ENCODE measurements around the gene VPS39.

The VPS39 gene

GRCh38 chr15:42138968-42139386 is 69.1 kb downstream of the VPS39 start:
- H2AFZ ChIP-seq (ENCODE audit: low read depth, low read length, severe bottlenecking) = no peak overlapping the region

GRCh38 chr15:42138411-42138810 is 69.7 kb downstream of the VPS39 start:
- Histone ChIP-seq H2AFZ (ENCODE audit: low read depth, low read length, severe bottlenecking) (no peak overlapping the region), H3K9me3 (ENCODE audit: insufficient read depth, low read length) (no peaks in the 10 kb centered on the region)

More at GRCh38 chr15:42138968-42139386, 69.1 kb downstream of the VPS39 start:
- no peak overlapping the region for H3K27ac ChIP-seq (ENCODE audit: low read depth, low read length)
- no peaks in the 10 kb centered on the region for H3F3A ChIP-seq (ENCODE audit: insufficient read depth)
- H3K4me2 ChIP-seq (ENCODE audit: low read depth, low read length, poor library complexity, severe bottlenecking) = no peak overlapping the region
- H3K27me3 ChIP-seq (ENCODE audit: low read length) = no peaks in the 10 kb centered on the region
- no peak for TF ChIP-seq EZH2phosphoT487 (conservative IDR thresholded peaks at IDR 0.05; ENCODE audit: low read length)
- TF ChIP-seq CTCF (IDR thresholded peaks at IDR 0.05; ENCODE audit: insufficient read depth, low read length, poor library complexity, severe bottlenecking) = no peak
- H4K20me1 ChIP-seq (ENCODE audit: low read depth, low read length) = no peaks in the 10 kb centered on the region
- no peaks in the 10 kb centered on the region for H3K9me3 ChIP-seq (ENCODE audit: insufficient read depth, low read length)
- H3K79me2 ChIP-seq (ENCODE audit: insufficient read depth, low read length) = no peaks in the 10 kb centered on the region
- no peak overlapping the region for H3K9ac ChIP-seq (ENCODE audit: low read length)
- no peaks in the 10 kb centered on the region for H3K36me3 ChIP-seq (ENCODE audit: low read length)
- H3K4me3 ChIP-seq (ENCODE audit: insufficient read depth, low read length, poor library complexity, severe bottlenecking) = no peak overlapping the region
- H3K9me2 ChIP-seq (replicated peaks; ENCODE audit: insufficient read depth, low read length) = no peaks in the 10 kb centered on the region

GRCh38 chr15:42137461-42138261 is 70.4 kb downstream of the VPS39 start:
- H3K4me2 ChIP-seq (ENCODE audit: low read depth, low read length, poor library complexity, severe bottlenecking) = no peak overlapping the region
- no peak overlapping the region for H3K27ac ChIP-seq (ENCODE audit: low read depth, low read length)
- no peaks in the 10 kb centered on the region for H3K9me2 ChIP-seq (replicated peaks; ENCODE audit: insufficient read depth, low read length)
- H3K4me3 ChIP-seq (ENCODE audit: insufficient read depth, low read length, poor library complexity, severe bottlenecking) = no peak overlapping the region
- H3K36me3 ChIP-seq (ENCODE audit: low read length) = no peaks in the 10 kb centered on the region
- TF ChIP-seq EZH2phosphoT487 (conservative IDR thresholded peaks at IDR 0.05; ENCODE audit: low read length) (no peak), CTCF (IDR thresholded peaks at IDR 0.05; ENCODE audit: insufficient read depth, low read length, poor library complexity, severe bottlenecking) (peak; percentile 65)
- H3K9ac ChIP-seq (ENCODE audit: low read length) = no peak overlapping the region
- H3F3A ChIP-seq (ENCODE audit: insufficient read depth) = no peaks in the 10 kb centered on the region
- H3K9me3 ChIP-seq (ENCODE audit: insufficient read depth, low read length) = no peaks in the 10 kb centered on the region
- H4K20me1 ChIP-seq (ENCODE audit: low read depth, low read length) = no peaks in the 10 kb centered on the region
- no peak overlapping the region for H2AFZ ChIP-seq (ENCODE audit: low read depth, low read length, severe bottlenecking)
- no peaks in the 10 kb centered on the region for H3K27me3 ChIP-seq (ENCODE audit: low read length)
- no peaks in the 10 kb centered on the region for H3K79me2 ChIP-seq (ENCODE audit: insufficient read depth, low read length)

More at GRCh38 chr15:42138411-42138810, 69.7 kb downstream of the VPS39 start:
- Histone ChIP-seq H3K4me3 (ENCODE audit: insufficient read depth, low read length, poor library complexity, severe bottlenecking) (no peak overlapping the region), H4K20me1 (ENCODE audit: low read depth, low read length) (no peaks in the 10 kb centered on the region), H3K9ac (ENCODE audit: low read length) (no peak overlapping the region), H3F3A (ENCODE audit: insufficient read depth) (no peaks in the 10 kb centered on the region), H3K27ac (ENCODE audit: low read depth, low read length) (no peak overlapping the region), H3K4me2 (ENCODE audit: low read depth, low read length, poor library complexity, severe bottlenecking) (no peak overlapping the region), H3K27me3 (ENCODE audit: low read length) (no peaks in the 10 kb centered on the region), H3K36me3 (ENCODE audit: low read length) (no peaks in the 10 kb centered on the region), H3K9me2 (replicated peaks; ENCODE audit: insufficient read depth, low read length) (no peaks in the 10 kb centered on the region), H3K79me2 (ENCODE audit: insufficient read depth, low read length) (no peaks in the 10 kb centered on the region)
- no peak for TF ChIP-seq EZH2phosphoT487 (conservative IDR thresholded peaks at IDR 0.05; ENCODE audit: low read length)
- TF ChIP-seq CTCF (IDR thresholded peaks at IDR 0.05; ENCODE audit: insufficient read depth, low read length, poor library complexity, severe bottlenecking) = no peak

Data from SU-DHL-6 (cell line).